NCI-H187 treated with DMSO at 0.1 percent for 48 hours (cell line): ENCODE data around the gene CDK1.

ENCODE experiments used
- DNase-seq: peaks from one replicate; lab custom pipeline; 2025; lab: John Stamatoyannopoulos, UW

The CDK1 gene

GRCh38 chr10:60778971-60779796, 906 bp downstream of the CDK1 start:
- no peak for DNase-seq

- DNase-seq: no peak
Measured at GRCh38 chr10:60781661-60782060, 3.4 kb downstream of the CDK1 start.

GRCh38 chr10:60784641-60785040, 6.4 kb downstream of the CDK1 start:
- no peak for DNase-seq

GRCh38 chr10:60788544-60788943, 10.3 kb downstream of the CDK1 start:
- no peak for DNase-seq

- DNase-seq: no peak
Measured at GRCh38 chr10:60789340-60789739, 11.1 kb downstream of the CDK1 start.

- DNase-seq: no peak
Measured at GRCh38 chr10:60794953-60795352, 16.7 kb downstream of the CDK1 start.

- DNase-seq: no peak
Measured at GRCh38 chr10:60795465-60796202, 17.4 kb downstream of the CDK1 start.

- no peak for DNase-seq
Measured at GRCh38 chr10:60796481-60796880, 18.2 kb downstream of the CDK1 start.

GRCh38 chr10:60797200-60797599, 18.9 kb downstream of the CDK1 start:
- DNase-seq: no peak

GRCh38 chr10:60798031-60798430, 19.8 kb downstream of the CDK1 start:
- DNase-seq: no peak

GRCh38 chr10:60798870-60799269, 20.6 kb downstream of the CDK1 start:
- DNase-seq: no peak

- DNase-seq: no peak
Measured at GRCh38 chr10:60799971-60800650, 21.8 kb downstream of the CDK1 start.

- DNase-seq: no peak
Measured at GRCh38 chr10:60800918-60801317, 22.6 kb downstream of the CDK1 start.

GRCh38 chr10:60801522-60801921, 23.2 kb downstream of the CDK1 start:
- DNase-seq: no peak

- DNase-seq: no peak
Measured at GRCh38 chr10:60803433-60803832, 25.2 kb downstream of the CDK1 start.

GRCh38 chr10:60803865-60804264, 25.6 kb downstream of the CDK1 start:
- DNase-seq: no peak

GRCh38 chr10:60806921-60807320, 28.6 kb downstream of the CDK1 start:
- DNase-seq: no peak

- DNase-seq: no peak
Measured at GRCh38 chr10:60807499-60807898, 29.2 kb downstream of the CDK1 start.

GRCh38 chr10:60808036-60808435, 29.8 kb downstream of the CDK1 start:
- no peak for DNase-seq

GRCh38 chr10:60809157-60809556, 30.9 kb downstream of the CDK1 start:
- no peak for DNase-seq

- DNase-seq: no peak
Measured at GRCh38 chr10:60810437-60811182, 32.3 kb downstream of the CDK1 start.
